ENCODE data around the gene SNX3.

Gene SNX3

DNA sequence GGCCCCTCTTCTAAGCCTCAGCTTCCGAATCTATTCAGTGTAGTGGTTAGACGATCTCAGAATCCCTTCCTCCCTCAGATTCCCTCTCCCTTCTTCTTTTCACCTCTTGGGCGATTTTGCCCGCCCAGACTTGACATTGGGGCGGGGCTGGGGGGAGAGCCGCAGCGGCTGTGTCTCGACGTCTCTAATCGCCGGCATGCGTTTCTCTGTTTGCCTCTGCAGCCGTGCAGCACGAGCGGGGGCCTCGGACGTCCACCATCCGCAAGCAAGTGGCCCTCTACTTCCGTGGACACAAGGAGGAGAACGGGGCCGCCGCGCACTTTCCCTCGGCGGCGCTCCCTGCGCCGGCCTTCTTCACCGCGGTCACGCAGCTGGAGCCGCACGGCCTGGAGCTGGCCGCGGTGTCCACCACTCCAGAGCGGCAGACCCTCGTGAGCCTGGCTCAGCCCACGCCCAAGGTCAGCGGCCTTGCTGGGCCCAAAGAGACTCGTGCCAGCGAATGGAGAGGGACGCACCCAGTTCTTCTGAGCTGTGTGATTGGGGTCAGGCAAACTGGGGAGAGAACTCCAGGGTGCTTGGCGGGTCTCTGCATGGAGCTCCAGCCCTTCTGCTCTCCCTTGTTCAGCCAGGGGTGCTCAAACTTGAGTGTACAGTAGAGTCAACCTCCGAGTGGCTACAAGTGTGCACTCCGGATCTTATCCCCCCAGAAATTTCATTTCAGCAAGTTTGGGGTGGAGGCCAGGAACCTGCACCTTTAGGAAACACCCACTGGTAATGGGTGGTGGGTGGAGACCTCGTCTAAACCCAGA, 84.4 kb downstream of the SNX3 start (continued):
- no peak for TF ChIP-seq ISL1 (CRISPR knock-in tag; IDR thresholded peaks at IDR 0.05)
- TF ChIP-seq, protein P1, sequence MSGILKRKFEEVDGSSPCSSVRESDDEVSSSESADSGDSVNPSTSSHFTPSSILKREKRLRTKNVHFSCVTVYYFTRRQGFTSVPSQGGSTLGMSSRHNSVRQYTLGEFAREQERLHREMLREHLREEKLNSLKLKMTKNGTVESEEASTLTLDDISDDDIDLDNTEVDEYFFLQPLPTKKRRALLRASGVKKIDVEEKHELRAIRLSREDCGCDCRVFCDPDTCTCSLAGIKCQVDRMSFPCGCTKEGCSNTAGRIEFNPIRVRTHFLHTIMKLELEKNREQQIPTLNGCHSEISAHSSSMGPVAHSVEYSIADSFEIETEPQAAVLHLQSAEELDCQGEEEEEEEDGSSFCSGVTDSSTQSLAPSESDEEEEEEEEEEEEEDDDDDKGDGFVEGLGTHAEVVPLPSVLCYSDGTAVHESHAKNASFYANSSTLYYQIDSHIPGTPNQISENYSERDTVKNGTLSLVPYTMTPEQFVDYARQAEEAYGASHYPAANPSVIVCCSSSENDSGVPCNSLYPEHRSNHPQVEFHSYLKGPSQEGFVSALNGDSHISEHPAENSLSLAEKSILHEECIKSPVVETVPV (CRISPR knock-in tag; IDR thresholded peaks at IDR 0.05): no peak
- TF ChIP-seq ZFP3 (CRISPR knock-in tag; IDR thresholded peaks at IDR 0.05): no peak
- TF ChIP-seq ZFP30 (CRISPR knock-in tag; IDR thresholded peaks at IDR 0.05): no peak
- TF ChIP-seq ZNF8 (CRISPR knock-in tag; IDR thresholded peaks at IDR 0.05): no peak

DNA sequence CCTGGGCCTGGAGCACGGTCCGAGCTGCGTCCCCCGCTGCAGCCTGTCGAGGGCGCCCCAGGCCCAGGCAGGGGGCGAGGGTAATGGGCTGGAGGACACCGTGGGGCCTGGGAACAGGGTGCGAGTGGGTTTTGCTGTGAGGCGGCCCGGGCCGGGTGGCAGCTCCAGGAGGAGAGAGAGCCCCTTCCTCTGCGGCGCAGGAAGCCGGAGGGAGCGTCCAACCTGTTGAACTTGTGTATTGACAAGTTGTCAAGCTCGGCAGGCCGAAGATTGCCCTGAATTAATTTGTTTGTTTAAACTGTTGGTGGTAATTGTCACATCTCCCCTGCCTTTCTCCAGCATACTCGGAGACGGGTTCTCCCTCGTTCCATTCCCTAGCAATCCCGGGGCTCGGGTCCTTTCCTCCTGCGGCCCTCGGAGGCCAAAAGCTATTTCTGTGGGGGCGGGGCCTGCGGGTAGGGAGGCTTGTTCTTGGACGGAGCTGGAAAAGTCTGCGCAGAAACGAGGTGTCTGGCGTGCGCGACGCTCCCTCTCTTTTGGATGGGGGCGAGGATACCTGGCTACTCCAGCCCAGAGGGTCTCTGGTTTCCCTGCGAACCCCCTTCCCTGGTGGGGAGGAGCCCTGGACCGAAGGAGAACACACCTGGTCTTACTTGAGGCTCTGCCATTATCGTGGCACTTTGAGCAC, 85.1 kb downstream of the SNX3 start:
- no peak for ATAC-seq
- TF ChIP-seq ZNF70 (CRISPR knock-in tag; IDR thresholded peaks at IDR 0.05) (no peak), GLIS3 (CRISPR knock-in tag; IDR thresholded peaks at IDR 0.05) (no peak), ZFP30 (CRISPR knock-in tag; IDR thresholded peaks at IDR 0.05) (no peak), ZNF8 (CRISPR knock-in tag; IDR thresholded peaks at IDR 0.05) (no peak), BACH2 (CRISPR knock-in tag; IDR thresholded peaks at IDR 0.05; ENCODE audit: borderline replicate concordance) (no peak), TOX (CRISPR knock-in tag; IDR thresholded peaks at IDR 0.05; ENCODE audit: borderline replicate concordance) (no peak), ZFP3 (CRISPR knock-in tag; IDR thresholded peaks at IDR 0.05) (no peak), PPARA (CRISPR knock-in tag; IDR thresholded peaks at IDR 0.05; ENCODE audit: borderline replicate concordance) (no peak)
- TF ChIP-seq, protein P2, sequence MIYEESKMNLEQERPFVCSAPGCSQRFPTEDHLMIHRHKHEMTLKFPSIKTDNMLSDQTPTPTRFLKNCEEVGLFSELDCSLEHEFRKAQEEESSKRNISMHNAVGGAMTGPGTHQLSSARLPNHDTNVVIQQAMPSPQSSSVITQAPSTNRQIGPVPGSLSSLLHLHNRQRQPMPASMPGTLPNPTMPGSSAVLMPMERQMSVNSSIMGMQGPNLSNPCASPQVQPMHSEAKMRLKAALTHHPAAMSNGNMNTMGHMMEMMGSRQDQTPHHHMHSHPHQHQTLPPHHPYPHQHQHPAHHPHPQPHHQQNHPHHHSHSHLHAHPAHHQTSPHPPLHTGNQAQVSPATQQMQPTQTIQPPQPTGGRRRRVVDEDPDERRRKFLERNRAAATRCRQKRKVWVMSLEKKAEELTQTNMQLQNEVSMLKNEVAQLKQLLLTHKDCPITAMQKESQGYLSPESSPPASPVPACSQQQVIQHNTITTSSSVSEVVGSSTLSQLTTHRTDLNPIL (CRISPR knock-in tag; IDR thresholded peaks at IDR 0.05; ENCODE audit: low read depth): no peak
- TF ChIP-seq, protein P3, sequence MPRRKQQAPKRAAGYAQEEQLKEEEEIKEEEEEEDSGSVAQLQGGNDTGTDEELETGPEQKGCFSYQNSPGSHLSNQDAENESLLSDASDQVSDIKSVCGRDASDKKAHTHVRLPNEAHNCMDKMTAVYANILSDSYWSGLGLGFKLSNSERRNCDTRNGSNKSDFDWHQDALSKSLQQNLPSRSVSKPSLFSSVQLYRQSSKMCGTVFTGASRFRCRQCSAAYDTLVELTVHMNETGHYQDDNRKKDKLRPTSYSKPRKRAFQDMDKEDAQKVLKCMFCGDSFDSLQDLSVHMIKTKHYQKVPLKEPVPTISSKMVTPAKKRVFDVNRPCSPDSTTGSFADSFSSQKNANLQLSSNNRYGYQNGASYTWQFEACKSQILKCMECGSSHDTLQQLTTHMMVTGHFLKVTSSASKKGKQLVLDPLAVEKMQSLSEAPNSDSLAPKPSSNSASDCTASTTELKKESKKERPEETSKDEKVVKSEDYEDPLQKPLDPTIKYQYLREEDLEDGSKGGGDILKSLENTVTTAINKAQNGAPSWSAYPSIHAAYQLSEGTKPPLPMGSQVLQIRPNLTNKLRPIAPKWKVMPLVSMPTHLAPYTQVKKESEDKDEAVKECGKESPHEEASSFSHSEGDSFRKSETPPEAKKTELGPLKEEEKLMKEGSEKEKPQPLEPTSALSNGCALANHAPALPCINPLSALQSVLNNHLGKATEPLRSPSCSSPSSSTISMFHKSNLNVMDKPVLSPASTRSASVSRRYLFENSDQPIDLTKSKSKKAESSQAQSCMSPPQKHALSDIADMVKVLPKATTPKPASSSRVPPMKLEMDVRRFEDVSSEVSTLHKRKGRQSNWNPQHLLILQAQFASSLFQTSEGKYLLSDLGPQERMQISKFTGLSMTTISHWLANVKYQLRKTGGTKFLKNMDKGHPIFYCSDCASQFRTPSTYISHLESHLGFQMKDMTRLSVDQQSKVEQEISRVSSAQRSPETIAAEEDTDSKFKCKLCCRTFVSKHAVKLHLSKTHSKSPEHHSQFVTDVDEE (CRISPR knock-in tag; IDR thresholded peaks at IDR 0.05): no peak
- TF ChIP-seq, protein P4, sequence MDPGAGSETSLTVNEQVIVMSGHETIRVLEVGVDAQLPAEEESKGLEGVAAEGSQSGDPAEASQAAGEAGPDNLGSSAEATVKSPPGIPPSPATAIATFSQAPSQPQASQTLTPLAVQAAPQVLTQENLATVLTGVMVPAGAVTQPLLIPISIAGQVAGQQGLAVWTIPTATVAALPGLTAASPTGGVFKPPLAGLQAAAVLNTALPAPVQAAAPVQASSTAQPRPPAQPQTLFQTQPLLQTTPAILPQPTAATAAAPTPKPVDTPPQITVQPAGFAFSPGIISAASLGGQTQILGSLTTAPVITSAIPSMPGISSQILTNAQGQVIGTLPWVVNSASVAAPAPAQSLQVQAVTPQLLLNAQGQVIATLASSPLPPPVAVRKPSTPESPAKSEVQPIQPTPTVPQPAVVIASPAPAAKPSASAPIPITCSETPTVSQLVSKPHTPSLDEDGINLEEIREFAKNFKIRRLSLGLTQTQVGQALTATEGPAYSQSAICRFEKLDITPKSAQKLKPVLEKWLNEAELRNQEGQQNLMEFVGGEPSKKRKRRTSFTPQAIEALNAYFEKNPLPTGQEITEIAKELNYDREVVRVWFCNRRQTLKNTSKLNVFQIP (CRISPR knock-in tag; IDR thresholded peaks at IDR 0.05; ENCODE audit: borderline replicate concordance, low read depth): no peak

DNA sequence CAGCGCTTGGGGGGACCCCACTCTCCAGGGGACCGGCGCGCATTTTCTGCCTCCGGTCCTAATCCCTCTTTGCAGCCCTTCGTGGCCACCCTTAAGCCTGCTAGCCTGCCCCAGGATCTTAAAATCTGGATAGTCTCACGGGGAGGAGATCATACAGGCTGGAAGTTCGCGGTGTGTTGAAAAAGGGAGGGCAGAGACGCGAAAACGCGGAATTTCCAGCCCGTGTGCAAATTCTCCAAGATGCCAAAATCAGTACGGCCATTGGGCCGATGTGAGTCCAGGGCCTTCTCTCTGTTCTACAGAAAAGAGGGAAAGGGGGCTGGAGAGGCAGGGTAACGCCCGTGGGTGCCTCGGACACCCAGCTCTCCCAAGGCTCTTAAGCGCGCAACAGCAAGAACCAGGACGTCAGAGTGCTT, 85.7 kb downstream of the SNX3 start:
- TF ChIP-seq BACH2 (CRISPR knock-in tag; IDR thresholded peaks at IDR 0.05; ENCODE audit: borderline replicate concordance) (no peak), ZNF70 (CRISPR knock-in tag; IDR thresholded peaks at IDR 0.05) (no peak), ZFP30 (CRISPR knock-in tag; IDR thresholded peaks at IDR 0.05) (no peak), ZNF8 (CRISPR knock-in tag; IDR thresholded peaks at IDR 0.05) (no peak), ARNTL (CRISPR knock-in tag; IDR thresholded peaks at IDR 0.05; ENCODE audit: borderline replicate concordance, low read depth) (no peak), GLIS3 (CRISPR knock-in tag; IDR thresholded peaks at IDR 0.05) (no peak), TOX (CRISPR knock-in tag; IDR thresholded peaks at IDR 0.05; ENCODE audit: borderline replicate concordance) (no peak), ZNF565 (CRISPR knock-in tag; conservative IDR thresholded peaks at IDR 0.05; ENCODE audit: low read depth) (no peak), CSDC2 (CRISPR knock-in tag; IDR thresholded peaks at IDR 0.05) (no peak), TCF4 (CRISPR knock-in tag; IDR thresholded peaks at IDR 0.05; ENCODE audit: borderline replicate concordance) (no peak), ISL1 (CRISPR knock-in tag; IDR thresholded peaks at IDR 0.05) (no peak), ESRRG (CRISPR knock-in tag; IDR thresholded peaks at IDR 0.05) (no peak), ZC3H10 (CRISPR knock-in tag; IDR thresholded peaks at IDR 0.05) (no peak)
- TF ChIP-seq, protein P5, sequence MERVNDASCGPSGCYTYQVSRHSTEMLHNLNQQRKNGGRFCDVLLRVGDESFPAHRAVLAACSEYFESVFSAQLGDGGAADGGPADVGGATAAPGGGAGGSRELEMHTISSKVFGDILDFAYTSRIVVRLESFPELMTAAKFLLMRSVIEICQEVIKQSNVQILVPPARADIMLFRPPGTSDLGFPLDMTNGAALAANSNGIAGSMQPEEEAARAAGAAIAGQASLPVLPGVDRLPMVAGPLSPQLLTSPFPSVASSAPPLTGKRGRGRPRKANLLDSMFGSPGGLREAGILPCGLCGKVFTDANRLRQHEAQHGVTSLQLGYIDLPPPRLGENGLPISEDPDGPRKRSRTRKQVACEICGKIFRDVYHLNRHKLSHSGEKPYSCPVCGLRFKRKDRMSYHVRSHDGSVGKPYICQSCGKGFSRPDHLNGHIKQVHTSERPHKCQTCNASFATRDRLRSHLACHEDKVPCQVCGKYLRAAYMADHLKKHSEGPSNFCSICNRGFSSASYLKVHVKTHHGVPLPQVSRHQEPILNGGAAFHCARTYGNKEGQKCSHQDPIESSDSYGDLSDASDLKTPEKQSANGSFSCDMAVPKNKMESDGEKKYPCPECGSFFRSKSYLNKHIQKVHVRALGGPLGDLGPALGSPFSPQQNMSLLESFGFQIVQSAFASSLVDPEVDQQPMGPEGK (CRISPR knock-in tag; IDR thresholded peaks at IDR 0.05; ENCODE audit: borderline replicate concordance): no peak
- TF ChIP-seq, protein P2 (CRISPR knock-in tag; IDR thresholded peaks at IDR 0.05; ENCODE audit: low read depth): no peak
- TF ChIP-seq, protein P4 (CRISPR knock-in tag; IDR thresholded peaks at IDR 0.05; ENCODE audit: borderline replicate concordance, low read depth): no peak
- ATAC-seq: no peak

Measured in SK-N-SH treated with all-trans-retinoic acid at 6 μM for 48 hours (cell line).